Stimulated activated CD4-positive, alpha-beta T cell treated with anti-CD3 and anti-CD28 coated beads, Interleukin-15, amount 100 ng/mL, for 48 hours (primary cell): Measurements from ENCODE around the gene PROZ.

Source experiments
- DNase-seq, 2 donors: peaks; one replicate each; pipeline ENCODE4 v3.0.0-alpha.2; 2020; ENCODE audit warnings: low read depth in 2 of 2

PROZ gene

DNA sequence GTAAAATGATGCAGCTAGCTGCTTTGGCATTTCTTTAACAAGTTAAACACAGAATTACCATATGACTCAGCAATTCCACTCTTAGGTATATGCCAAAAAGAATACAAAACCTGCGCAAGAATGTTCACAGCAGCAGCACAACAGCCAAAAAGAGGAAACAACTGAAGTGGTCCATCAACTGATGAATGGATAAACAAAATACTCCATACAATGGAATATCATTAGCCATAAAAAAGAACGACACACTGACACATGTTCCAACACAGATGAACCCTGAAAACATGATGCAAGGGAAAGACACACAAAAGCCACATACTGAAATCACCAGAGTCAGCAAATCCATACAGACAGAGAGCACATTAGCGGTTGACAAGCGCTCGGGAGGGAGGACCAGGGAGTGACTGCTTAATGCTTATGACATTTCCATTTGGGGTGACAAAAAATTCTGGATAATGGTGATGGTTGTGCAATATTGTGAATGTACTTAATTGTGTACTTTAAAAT, 47.0 kb downstream of the PROZ start:
- DNase-seq: no peak

DNA sequence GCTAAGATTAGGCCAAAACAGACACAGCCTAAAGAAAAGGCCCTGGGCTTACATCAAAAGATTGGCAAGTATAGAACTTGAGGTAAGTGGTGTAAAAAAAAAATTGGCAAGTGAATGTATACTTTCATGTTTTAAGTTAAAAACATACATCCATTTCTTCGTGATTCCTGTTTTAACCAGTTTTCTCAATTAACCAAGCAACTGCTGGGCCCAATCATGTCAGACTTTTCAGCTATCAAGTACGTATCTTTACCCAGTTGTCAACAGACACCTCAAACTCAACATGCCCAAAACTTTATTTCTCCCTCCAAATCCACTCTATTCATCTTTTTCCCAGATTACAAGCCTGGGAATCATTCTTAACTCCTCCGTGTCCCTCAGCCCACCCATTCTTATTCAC, 49.0 kb downstream of the PROZ start:
- DNase-seq: no peak

DNA sequence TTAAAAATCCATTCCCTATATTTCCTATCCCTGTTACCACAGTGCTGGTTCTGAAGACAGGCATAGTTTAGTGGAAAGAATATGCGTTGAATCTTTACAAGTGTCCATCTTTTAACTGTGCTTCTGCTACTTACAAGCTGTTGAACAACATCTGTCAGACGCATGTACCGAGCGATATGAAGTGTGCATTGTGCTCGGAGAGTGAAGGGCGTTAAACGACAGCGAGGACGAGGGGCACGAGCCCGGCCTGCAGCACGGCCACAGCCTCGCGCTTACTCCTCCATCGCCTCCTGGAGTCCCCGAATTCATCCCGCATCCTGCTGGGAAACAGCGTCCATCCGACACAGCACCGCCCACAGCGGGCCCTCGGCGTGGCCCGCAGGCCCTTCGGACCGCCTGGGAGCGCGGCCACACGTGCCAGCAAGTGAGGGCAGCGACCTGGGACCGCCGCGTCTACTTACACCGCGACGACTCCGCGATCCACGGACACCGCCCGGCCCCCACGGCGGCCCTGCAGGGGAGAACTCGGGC, 49.5 kb downstream of the PROZ start:
- DNase-seq: no peak

DNA sequence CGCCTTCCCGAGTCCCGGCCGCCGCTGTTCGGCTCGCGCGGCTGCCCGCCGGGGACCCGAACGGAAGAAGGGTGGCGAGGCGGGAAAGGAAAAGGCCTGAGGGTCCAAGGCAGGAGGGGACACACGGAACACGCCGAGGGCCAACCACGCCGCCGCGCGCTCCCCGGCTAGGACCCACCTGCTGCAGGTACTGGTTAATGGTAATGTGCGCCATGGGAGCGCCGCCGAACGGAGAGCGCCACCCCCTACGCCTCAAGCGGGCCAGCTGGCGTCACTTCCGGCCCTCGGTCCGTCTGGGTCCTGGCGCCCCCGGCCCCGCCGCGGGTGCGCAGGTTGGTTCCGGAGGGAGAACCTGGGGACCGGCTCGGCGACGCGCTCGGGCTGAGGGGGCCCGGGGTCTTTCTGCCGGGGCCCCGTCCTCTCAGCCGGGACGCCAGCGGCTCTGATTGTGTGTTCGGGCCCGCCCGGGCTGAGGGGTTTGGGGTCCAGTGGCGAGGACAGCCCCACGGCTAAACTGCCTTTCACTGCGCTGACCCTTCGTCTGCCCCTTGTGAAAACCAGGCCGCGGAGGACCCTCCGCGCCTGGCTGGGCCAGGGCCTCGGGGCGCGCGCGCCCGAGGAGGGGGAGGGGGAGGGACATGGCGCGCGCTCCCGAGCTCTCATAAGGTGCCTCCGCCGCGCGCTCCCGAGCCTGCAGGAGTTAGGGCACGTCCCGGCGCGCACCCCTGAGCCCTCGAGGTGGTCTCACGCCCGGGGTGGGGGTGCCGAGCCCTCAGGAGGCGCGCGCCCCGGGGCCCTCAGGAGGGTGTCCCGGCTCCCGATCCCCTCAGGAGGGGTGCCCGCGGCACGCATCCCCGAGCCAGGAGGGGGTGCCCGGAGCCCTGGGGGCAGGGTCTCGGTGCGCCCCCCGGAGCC, 50.2 kb downstream of the PROZ start, which contains the start of gene PCID2:
Gene PCID2 (minus strand): TSS at position 249 of the 915 bp plus-strand sequence. CDS start 35 bp downstream, at position 214.
- peak; percentile 81 to 82 for DNase-seq

DNA sequence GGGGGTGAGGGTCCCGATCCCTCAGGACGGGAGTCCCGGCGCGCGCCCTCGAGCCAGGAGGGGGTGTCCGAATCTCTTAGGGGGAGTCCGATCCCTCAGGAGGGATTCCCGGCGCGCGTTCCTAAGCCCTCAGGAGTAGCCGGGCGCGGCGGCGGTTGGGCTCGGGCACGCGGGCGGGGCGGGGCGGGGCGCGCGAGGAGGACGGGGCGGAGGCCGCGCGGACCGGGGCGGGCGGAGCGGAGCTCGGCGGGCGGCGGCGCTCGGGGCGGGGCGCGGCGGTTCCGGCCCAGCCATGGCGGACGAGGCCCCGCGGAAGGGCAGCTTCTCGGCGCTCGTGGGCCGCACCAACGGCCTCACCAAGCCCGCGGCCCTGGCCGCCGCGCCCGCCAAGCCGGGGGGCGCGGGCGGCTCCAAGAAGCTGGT, 50.9 kb downstream of the PROZ start, which contains the start of gene CUL4A:
Gene CUL4A (plus strand): TSS at position 278 of the 423 bp plus-strand sequence. CDS start 15 bp downstream, at position 293.
- peak; percentile 54 to 61 for DNase-seq

DNA sequence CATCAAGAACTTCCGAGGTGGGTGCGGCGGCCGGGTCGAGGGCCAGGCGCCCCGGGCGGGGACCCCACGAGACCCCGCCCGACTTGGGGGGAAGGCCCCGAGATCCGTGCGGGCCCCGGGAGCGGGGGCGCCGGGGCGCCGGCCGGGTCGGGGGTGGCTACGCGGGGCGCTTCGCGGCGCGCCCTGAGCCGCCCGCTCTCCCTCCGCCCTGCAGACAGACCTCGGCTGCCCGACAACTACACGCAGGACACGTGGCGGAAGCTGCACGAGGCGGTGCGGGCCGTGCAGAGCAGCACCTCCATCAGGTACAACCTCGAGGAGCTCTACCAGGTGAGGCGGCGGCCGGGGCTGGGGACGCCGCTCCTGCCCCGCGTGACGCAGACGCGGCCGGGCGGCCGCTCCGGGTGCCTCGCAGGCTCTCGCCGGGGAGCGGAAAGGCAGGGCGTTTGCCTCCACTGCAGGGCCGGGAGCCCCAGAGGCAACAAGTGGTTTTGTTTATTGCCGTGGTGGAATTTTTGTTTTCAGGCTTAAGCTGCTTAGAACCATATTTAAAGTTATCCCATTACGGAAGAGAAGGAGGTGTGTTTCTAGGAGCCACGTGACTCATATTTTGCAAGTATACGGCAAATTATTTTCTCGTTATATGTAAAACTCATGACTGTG, 51.4 kb downstream of the PROZ start:
- peak; percentile 56 to 63 for DNase-seq

DNA sequence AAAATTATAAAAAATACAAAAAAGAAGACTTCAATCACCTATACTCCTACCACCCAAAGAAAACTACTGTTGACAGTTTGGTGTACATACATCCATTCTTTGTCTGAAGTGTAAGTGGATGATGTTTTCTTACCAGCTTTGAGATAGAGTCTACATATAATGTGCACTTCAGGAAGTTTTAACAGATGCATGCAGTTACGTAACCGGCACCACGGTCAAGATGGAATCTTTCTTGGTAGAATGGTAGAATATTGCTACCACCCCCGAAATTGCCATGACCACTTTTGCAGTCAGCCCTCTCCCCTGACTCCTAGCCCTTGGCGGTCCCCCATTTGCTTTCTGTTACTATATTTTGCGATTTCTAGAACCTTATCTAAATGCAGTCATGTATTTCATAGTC, 52.4 kb downstream of the PROZ start:
- no peak for DNase-seq

DNA sequence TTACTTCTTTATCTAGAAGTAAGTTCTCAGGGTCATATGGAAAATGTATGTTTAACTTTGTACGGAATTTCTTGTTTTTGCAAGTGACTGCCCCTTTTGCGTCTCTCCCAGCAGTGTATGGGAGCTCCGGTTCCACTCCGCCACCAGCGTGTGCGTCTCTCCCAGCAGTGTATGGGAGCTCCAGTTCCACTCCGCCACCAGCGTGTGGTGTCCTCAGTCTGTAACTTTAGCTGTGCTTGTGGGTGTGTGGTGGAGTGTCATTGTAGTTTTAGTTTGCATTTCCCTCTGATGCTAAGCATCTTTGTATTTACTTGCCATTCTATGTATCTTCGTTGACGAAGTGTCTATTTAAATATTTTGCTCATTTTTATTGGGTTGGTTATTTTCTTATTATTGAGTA, 53.3 kb downstream of the PROZ start:
- no peak for DNase-seq

DNA sequence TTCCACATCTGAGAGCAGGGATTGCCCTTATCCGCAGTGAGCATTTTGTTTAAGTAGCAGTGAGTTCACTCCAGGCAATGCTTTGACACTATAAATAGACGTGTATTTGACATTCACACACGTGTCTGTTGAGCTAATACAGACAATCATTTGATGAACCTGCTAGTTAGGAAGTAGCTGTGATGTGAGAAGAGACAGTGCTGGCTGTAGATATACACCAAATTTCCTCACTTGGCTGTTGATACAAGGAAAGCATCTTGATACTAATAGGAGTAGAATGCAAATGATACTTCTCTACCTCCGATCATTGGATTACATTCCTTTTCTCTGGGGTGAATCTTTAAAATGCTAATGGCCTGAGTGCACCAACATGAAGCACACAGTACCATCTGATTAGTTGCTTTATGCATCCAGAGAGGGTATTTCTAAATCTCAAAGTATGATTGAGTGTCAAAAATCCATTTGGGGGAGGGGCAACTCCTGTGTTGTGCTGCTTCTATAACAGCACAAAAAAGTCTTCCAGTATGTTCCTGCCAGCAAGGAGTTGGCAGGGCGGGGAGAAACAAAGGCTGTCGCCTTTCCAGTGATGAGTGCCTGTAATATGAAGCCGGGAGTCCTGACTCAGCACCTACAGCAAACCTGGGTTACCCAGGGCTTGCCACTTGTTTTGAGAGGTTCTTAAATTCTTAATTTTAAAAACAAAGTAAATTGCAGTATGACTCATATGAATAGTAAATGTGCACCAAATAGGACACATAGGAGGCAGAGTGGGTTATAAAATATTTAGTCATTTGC, 58.0 kb downstream of the PROZ start:
- DNase-seq: no peak

DNA sequence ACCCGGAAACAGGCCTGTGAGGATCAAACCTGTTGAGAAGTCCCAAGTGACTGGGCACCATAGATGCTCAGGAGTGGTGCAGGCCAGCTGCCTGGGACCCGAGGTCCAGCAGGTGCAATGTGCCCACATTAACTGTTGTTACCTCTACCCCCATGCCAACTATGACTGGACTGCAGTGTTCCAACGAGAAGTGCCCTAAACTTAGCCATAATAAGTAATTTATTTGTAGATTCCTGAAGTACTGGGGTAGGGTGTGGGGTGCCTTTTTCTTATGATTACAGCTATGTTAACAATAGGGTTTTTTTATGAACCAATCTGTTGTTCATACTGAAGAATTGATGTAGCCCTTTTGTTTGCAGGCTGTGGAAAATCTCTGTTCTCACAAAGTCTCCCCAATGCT, 60.1 kb downstream of the PROZ start:
- no peak for DNase-seq

DNA sequence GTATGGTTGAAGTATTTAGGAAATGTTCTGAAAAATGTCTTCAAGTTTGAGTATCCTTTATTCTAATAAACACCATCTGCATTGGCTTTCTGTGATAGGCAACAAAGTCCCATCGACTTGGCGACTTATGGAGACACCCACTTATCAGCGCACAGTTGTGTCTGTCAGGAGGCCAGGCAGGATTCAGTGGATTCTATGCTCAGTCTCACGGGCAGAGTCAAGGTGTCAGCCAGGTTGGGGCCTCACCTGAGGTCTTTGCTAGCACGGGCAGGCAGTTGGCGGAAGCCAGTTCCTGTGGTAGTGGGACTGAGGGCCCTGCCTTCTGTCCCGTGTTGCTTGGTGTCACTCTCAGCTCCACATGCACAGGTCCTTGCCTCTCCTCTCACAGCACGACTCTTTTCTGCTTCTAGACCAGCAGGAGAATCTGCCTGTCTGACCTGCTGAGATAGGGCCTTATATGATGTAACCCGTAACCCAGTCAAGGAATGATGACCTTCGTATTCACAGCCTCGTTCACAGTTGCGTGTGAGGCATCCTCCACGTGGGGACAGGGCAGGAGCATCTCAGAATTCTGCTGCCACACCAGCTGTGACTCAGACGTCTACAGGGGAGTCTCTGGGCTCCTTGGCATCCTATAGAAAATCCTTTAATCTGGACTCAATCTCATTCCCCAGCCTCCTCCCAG, 61.0 kb downstream of the PROZ start:
- no peak for DNase-seq

DNA sequence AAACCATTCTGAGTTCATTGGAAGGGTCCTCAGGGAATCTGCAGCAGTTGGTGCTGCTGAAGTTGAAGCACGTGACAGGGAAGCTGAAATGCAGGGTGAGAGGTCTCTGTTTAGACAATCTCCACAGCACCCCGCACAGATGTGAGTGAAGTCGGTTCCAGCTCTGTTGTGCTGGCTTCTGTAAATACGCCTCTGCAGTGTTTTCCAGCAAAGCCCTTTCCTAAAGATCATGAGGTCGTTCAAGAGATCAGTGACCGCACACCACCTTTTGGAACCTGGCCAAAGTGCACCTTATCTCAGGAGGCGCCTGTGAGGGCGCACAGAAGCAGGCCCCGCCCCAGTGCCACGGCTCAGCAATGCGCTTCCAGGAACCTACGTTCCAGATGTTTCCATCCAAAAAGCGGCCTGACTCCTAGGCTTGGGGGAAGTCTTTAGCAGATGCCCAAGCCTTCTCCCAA, 61.7 kb downstream of the PROZ start:
- DNase-seq: no peak

DNA sequence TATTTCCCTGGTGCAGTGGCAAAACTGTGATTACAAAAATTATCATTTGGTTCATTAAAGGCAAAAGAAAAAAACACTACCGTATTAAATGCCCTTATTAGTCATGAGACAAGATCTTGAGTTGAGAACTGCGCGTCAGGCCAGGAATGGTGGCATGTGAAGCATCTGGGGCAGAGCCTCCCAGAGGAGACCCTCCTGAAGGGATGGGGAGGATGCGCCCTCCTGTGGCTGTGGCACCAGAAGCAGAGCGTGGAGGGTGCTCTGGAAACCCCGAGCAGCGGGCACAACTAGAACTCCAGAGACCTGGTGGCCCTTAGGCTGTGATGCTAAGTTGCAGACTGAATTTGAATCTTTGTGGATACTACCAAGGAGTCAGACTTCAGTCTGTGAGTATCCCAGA, 62.4 kb downstream of the PROZ start:
- no peak for DNase-seq
